GM12878 (cell line): ENCODE measurements around the gene RPL12. TPM values are rescaled to one million over a fixed set of nuclear protein-coding genes. Genes with fewer than 3 reads are reported as not detected.

Experiments
- FOXK2 ChIP-seq: fragments of 450-650 bp; IDR thresholded peaks from 2 replicates; pipeline ENCODE4 v1.6.1; 2017; ENCODE audit warnings: mild to moderate bottlenecking, moderate library complexity
- MEF2A ChIP-seq: IDR thresholded peaks from 2 replicates; pipeline ENCODE4 v1.6.1; 2011; ENCODE audit warnings: low read depth, mild to moderate bottlenecking, low read length, moderate library complexity; ENCODE audit not compliant: insufficient read depth
- MYC ChIP-seq: IDR thresholded peaks from 2 replicates; pipeline ENCODE4 v1.6.1; 2011; ENCODE audit warnings: mild to moderate bottlenecking, low read length, moderate library complexity, inconsistent platforms; ENCODE audit not compliant: insufficient read depth, insufficient replicate concordance, insufficient read length, severe bottlenecking
- PAX8 ChIP-seq: fragments of 450-650 bp; IDR thresholded peaks from 2 replicates; pipeline ENCODE4 v1.6.1; 2017; ENCODE audit warnings: mild to moderate bottlenecking, moderate library complexity
- PML ChIP-seq: IDR thresholded peaks from 2 replicates; pipeline ENCODE4 v1.6.1; 2012; ENCODE audit warnings: low read length, inconsistent platforms
- SMARCA5 ChIP-seq: fragments of 450-650 bp; IDR thresholded peaks from 2 replicates; pipeline ENCODE4 v1.6.1; 2017; ENCODE audit warnings: mild to moderate bottlenecking
- ZNF622 ChIP-seq: fragments of 450-650 bp; IDR thresholded peaks from 2 replicates; pipeline ENCODE4 v1.6.1; 2017; ENCODE audit warnings: mild to moderate bottlenecking, inconsistent platforms
- polyA plus RNA-seq, 11 experiments: library from polyadenylated mRNA; depleted of rRNA in 4 of 11; unstranded in 6 of 11; stranded (reverse) in 5 of 11; fragments of >200 nt; fragmentation: Nextera tagmentation in 4 of 11; fragmentation: Illumina TruSeq in 1 of 11; extraction: Ambion mirVana in 4 of 11; extraction: Trizol in 1 of 11; gene quantifications; 1 replicate in 1 of 11; 2 replicates in 10 of 11; pipeline versions ENCODE4 v1.2.1 to v1.2.3, GENCODE V29; 2011 to 2016; ENCODE audit warnings: inconsistent platforms in 2 of 11, missing spikeins in 2 of 11, low read depth in 1 of 11
- total RNA-seq, 4 experiments: library from RNA; depleted of rRNA in 3 of 4; stranded (reverse); fragments of >200 nt in 3 of 4; fragmentation: Illumina TruSeq in 1 of 4; extraction: Trizol in 1 of 4; gene quantifications; 2 replicates each; pipeline versions ENCODE4 v1.2.1 to v1.2.3, GENCODE V29; 2013 to 2021
- TF ChIP-seq, protein P1 (sequence below): IDR thresholded peaks from 2 replicates; pipeline ENCODE4 v1.6.1; 2011; ENCODE audit warnings: mild to moderate bottlenecking, low read depth, low read length, moderate library complexity; ENCODE audit not compliant: insufficient replicate concordance
- TF ChIP-seq, protein P2 (sequence below): fragments of 150-350 bp; IDR thresholded peaks from 2 replicates; pipeline ENCODE4 v1.6.1; 2014; ENCODE audit warnings: mild to moderate bottlenecking, low read depth, low read length
- TF ChIP-seq, protein P3 (sequence below): fragments of 450-650 bp; IDR thresholded peaks from 2 replicates; pipeline ENCODE4 v1.6.1; 2017; ENCODE audit warnings: mild to moderate bottlenecking, moderate library complexity
- TF ChIP-seq, protein P4 (sequence below): fragments of 450-650 bp; IDR thresholded peaks from 2 replicates; pipeline ENCODE4 v1.6.1; 2017; ENCODE audit warnings: mild to moderate bottlenecking, moderate library complexity
- TF ChIP-seq, protein P5 (sequence below): fragments of 450-650 bp; IDR thresholded peaks from 2 replicates; pipeline ENCODE4 v1.6.1; 2018; ENCODE audit warnings: mild to moderate bottlenecking, low read depth, moderate library complexity; ENCODE audit not compliant: partially characterized antibody

RPL12 gene
- total and polyA plus RNA-seq, 10 of the 15 experiments (the other 5 are each of a cell fraction or from before 2014, with no cell fraction given) = 961 to 5,544 (median 2,858) TPM

DNA sequence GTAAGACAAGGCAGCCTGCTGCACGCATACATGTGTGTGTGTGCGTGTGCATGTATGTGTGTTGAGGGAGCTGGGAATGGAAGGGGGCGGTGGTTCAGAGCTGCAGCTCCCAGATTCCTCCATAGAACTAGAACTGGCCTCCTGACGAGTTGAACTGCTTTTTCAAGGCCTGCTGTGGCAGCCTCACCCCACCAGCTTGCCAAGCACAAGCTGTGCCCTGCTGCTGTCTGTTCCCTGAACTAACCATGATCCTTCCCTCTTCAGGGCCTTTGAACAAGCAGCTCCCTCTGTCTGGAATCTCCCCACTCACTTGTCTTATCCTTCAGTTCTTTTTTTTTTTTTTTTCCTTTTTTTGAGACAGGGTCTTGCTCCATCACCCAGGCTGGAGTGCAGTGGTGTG is 22.7 kb upstream of the RPL12 start (continued):
- TF ChIP-seq, protein P1, sequence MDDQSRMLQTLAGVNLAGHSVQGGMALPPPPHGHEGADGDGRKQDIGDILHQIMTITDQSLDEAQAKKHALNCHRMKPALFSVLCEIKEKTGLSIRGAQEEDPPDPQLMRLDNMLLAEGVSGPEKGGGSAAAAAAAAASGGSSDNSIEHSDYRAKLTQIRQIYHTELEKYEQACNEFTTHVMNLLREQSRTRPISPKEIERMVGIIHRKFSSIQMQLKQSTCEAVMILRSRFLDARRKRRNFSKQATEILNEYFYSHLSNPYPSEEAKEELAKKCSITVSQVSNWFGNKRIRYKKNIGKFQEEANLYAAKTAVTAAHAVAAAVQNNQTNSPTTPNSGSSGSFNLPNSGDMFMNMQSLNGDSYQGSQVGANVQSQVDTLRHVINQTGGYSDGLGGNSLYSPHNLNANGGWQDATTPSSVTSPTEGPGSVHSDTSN = no peak
- TF ChIP-seq FOXK2 (no peak), MYC (no peak), PML (no peak), PAX8 (no peak), SMARCA5 (no peak), ZNF622 (no peak), MEF2A (no peak)
- TF ChIP-seq, protein P2, sequence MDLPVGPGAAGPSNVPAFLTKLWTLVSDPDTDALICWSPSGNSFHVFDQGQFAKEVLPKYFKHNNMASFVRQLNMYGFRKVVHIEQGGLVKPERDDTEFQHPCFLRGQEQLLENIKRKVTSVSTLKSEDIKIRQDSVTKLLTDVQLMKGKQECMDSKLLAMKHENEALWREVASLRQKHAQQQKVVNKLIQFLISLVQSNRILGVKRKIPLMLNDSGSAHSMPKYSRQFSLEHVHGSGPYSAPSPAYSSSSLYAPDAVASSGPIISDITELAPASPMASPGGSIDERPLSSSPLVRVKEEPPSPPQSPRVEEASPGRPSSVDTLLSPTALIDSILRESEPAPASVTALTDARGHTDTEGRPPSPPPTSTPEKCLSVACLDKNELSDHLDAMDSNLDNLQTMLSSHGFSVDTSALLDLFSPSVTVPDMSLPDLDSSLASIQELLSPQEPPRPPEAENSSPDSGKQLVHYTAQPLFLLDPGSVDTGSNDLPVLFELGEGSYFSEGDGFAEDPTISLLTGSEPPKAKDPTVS = no peak
- TF ChIP-seq, protein P3, sequence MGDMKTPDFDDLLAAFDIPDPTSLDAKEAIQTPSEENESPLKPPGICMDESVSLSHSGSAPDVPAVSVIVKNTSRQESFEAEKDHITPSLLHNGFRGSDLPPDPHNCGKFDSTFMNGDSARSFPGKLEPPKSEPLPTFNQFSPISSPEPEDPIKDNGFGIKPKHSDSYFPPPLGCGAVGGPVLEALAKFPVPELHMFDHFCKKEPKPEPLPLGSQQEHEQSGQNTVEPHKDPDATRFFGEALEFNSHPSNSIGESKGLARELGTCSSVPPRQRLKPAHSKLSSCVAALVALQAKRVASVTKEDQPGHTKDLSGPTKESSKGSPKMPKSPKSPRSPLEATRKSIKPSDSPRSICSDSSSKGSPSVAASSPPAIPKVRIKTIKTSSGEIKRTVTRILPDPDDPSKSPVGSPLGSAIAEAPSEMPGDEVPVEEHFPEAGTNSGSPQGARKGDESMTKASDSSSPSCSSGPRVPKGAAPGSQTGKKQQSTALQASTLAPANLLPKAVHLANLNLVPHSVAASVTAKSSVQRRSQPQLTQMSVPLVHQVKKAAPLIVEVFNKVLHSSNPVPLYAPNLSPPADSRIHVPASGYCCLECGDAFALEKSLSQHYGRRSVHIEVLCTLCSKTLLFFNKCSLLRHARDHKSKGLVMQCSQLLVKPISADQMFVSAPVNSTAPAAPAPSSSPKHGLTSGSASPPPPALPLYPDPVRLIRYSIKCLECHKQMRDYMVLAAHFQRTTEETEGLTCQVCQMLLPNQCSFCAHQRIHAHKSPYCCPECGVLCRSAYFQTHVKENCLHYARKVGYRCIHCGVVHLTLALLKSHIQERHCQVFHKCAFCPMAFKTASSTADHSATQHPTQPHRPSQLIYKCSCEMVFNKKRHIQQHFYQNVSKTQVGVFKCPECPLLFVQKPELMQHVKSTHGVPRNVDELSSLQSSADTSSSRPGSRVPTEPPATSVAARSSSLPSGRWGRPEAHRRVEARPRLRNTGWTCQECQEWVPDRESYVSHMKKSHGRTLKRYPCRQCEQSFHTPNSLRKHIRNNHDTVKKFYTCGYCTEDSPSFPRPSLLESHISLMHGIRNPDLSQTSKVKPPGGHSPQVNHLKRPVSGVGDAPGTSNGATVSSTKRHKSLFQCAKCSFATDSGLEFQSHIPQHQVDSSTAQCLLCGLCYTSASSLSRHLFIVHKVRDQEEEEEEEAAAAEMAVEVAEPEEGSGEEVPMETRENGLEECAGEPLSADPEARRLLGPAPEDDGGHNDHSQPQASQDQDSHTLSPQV = no peak
- TF ChIP-seq, protein P4, sequence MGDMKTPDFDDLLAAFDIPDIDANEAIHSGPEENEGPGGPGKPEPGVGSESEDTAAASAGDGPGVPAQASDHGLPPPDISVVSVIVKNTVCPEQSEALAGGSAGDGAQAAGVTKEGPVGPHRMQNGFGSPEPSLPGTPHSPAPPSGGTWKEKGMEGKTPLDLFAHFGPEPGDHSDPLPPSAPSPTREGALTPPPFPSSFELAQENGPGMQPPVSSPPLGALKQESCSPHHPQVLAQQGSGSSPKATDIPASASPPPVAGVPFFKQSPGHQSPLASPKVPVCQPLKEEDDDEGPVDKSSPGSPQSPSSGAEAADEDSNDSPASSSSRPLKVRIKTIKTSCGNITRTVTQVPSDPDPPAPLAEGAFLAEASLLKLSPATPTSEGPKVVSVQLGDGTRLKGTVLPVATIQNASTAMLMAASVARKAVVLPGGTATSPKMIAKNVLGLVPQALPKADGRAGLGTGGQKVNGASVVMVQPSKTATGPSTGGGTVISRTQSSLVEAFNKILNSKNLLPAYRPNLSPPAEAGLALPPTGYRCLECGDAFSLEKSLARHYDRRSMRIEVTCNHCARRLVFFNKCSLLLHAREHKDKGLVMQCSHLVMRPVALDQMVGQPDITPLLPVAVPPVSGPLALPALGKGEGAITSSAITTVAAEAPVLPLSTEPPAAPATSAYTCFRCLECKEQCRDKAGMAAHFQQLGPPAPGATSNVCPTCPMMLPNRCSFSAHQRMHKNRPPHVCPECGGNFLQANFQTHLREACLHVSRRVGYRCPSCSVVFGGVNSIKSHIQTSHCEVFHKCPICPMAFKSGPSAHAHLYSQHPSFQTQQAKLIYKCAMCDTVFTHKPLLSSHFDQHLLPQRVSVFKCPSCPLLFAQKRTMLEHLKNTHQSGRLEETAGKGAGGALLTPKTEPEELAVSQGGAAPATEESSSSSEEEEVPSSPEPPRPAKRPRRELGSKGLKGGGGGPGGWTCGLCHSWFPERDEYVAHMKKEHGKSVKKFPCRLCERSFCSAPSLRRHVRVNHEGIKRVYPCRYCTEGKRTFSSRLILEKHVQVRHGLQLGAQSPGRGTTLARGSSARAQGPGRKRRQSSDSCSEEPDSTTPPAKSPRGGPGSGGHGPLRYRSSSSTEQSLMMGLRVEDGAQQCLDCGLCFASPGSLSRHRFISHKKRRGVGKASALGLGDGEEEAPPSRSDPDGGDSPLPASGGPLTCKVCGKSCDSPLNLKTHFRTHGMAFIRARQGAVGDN = no peak
- TF ChIP-seq, protein P5, sequence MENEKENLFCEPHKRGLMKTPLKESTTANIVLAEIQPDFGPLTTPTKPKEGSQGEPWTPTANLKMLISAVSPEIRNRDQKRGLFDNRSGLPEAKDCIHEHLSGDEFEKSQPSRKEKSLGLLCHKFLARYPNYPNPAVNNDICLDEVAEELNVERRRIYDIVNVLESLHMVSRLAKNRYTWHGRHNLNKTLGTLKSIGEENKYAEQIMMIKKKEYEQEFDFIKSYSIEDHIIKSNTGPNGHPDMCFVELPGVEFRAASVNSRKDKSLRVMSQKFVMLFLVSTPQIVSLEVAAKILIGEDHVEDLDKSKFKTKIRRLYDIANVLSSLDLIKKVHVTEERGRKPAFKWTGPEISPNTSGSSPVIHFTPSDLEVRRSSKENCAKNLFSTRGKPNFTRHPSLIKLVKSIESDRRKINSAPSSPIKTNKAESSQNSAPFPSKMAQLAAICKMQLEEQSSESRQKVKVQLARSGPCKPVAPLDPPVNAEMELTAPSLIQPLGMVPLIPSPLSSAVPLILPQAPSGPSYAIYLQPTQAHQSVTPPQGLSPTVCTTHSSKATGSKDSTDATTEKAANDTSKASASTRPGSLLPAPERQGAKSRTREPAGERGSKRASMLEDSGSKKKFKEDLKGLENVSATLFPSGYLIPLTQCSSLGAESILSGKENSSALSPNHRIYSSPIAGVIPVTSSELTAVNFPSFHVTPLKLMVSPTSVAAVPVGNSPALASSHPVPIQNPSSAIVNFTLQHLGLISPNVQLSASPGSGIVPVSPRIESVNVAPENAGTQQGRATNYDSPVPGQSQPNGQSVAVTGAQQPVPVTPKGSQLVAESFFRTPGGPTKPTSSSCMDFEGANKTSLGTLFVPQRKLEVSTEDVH = no peak
